Upper lobe of right lung (tissue), 1 donor: Measurements from ENCODE around the gene ISCU. TPM values are rescaled to one million over a fixed set of nuclear protein-coding genes. Genes with fewer than 3 reads are reported as not detected.

Source experiments
- ATAC-seq: fragments of 200-7000 bp; cut with Tn5 transposase; one replicate; pipeline ENCODE4 v1.9.1; 2020; ENCODE audit warnings: mild to moderate bottlenecking, moderate library complexity
- DNase-seq: peaks from one replicate; pipeline ENCODE4 v3.0.0-alpha.2; 2020
- H3K27ac ChIP-seq: fragments of 200-600 bp; one replicate; pipeline ENCODE4 v1.8.0; 2022
- H3K27me3 ChIP-seq: fragments of 200-600 bp; one replicate; pipeline ENCODE4 v1.8.0; 2022; ENCODE audit warnings: mild to moderate bottlenecking
- H3K36me3 ChIP-seq: fragments of 200-600 bp; one replicate; pipeline ENCODE4 v1.8.0; 2022
- H3K4me1 ChIP-seq: fragments of 200-600 bp; one replicate; pipeline ENCODE4 v1.8.0; 2022
- H3K4me3 ChIP-seq: fragments of 200-600 bp; one replicate; pipeline ENCODE4 v1.8.0; 2022; ENCODE audit warnings: mild to moderate bottlenecking
- H3K9me3 ChIP-seq: fragments of 200-600 bp; one replicate; pipeline ENCODE4 v1.8.0; 2022
- CTCF ChIP-seq: fragments of 200-600 bp; IDR thresholded peaks from one replicate; pipeline ENCODE4 v1.8.0; 2022; ENCODE audit warnings: antibody characterized with exemption
- intact Hi-C: fragments of 100-400 bp; cut with DNase I; formaldehyde crosslinking; loops from one replicate; pipeline ENCODE4 v1.11.0; 2022
- total RNA-seq: library from RNA; stranded (reverse); fragmentation: NEBNext Ultra II Directional; extraction: Animal tissue kit (Norgen Biotek cat#: 25700); gene quantifications from one replicate; pipeline ENCODE4 v1.2.1, GENCODE V29; 2021
- donor health status: DM: no; HTN: yes; CAD: no; lungs with severe emphysema.

ISCU gene
- total RNA-seq, 1 donor from 2014 or later, result 138 TPM

- Histone ChIP-seq H3K27me3 (no peaks in the 10 kb centered on the region), H3K36me3 (no peaks in the 10 kb centered on the region), H3K4me1 (no peaks in the 10 kb centered on the region), H3K4me3 (no peak overlapping the region), H3K27ac (no peak overlapping the region), H3K9me3 (no peaks in the 10 kb centered on the region)
- DNase-seq, result no peak
- no peak for ATAC-seq
- TF ChIP-seq CTCF, result no peak
- intact Hi-C loops, result no loop called here
These were observed 44.1 kb downstream of the ISCU start for GRCh38 chr12:108606492-108606891.

- DNase-seq (no peak), ATAC-seq (no peak)
- no peaks in the 10 kb centered on the region for H3K36me3 ChIP-seq
- TF ChIP-seq CTCF, result no peak
- no peak overlapping the region for H3K4me3 ChIP-seq
- H3K4me1 ChIP-seq, result peaks cover 4% of the 10 kb centered on the region
- no peaks in the 10 kb centered on the region for H3K27me3 ChIP-seq
- no peaks in the 10 kb centered on the region for H3K9me3 ChIP-seq
- intact Hi-C loops, result no loop called here
- no peak overlapping the region for H3K27ac ChIP-seq
These were observed 45.7 kb downstream of the ISCU start for GRCh38 chr12:108607981-108608600.

GRCh38 chr12:108608616-108609015, 46.2 kb downstream of the ISCU start:
- Histone ChIP-seq H3K4me1 (peaks cover 8% of the 10 kb centered on the region), H3K9me3 (no peaks in the 10 kb centered on the region), H3K27me3 (no peaks in the 10 kb centered on the region), H3K4me3 (no peak overlapping the region), H3K36me3 (no peaks in the 10 kb centered on the region), H3K27ac (no peak overlapping the region)
- intact Hi-C loops, result no loop called here
- DNase-seq (no peak), ATAC-seq (no peak)
- no peak for TF ChIP-seq CTCF

- no peak for DNase-seq
- no peak overlapping the region for H3K27ac ChIP-seq
- intact Hi-C loops, result no loop called here
- no peaks in the 10 kb centered on the region for H3K36me3 ChIP-seq
- peaks cover 8% of the 10 kb centered on the region for H3K4me1 ChIP-seq
- no peaks in the 10 kb centered on the region for H3K27me3 ChIP-seq
- H3K9me3 ChIP-seq, result no peaks in the 10 kb centered on the region
- no peak overlapping the region for H3K4me3 ChIP-seq
- peak; percentile 44 for ATAC-seq
- TF ChIP-seq CTCF, result no peak
These were observed 47.3 kb downstream of the ISCU start for GRCh38 chr12:108609537-108610335.

- intact Hi-C loops, result no loop called here
- no peak overlapping the region for H3K27ac ChIP-seq
- H3K9me3 ChIP-seq, result no peaks in the 10 kb centered on the region
- no peak for TF ChIP-seq CTCF
- ATAC-seq, result no peak
- no peak overlapping the region for H3K4me3 ChIP-seq
- DNase-seq, result no peak
- H3K27me3 ChIP-seq, result no peaks in the 10 kb centered on the region
- no peaks in the 10 kb centered on the region for H3K36me3 ChIP-seq
- peaks cover 8% of the 10 kb centered on the region for H3K4me1 ChIP-seq
These were observed 48.0 kb downstream of the ISCU start for GRCh38 chr12:108610336-108610815.
